A549 treated with GW870086 at 1 μM for 4 hours (cell line): ENCODE data around the gene ENTPD7. TPM values are rescaled to one million over a fixed set of nuclear protein-coding genes. Genes with fewer than 3 reads are reported as not detected.

Experiments
- total RNA-seq: library from RNA; stranded (reverse); fragments of 200-300 nt; extraction: Qiagen RNA extraction; gene quantifications from 5 replicates; pipeline ENCODE4 v1.2.3, GENCODE V29; 2022; ENCODE audit warnings: low read depth

The ENTPD7 gene, protein sequence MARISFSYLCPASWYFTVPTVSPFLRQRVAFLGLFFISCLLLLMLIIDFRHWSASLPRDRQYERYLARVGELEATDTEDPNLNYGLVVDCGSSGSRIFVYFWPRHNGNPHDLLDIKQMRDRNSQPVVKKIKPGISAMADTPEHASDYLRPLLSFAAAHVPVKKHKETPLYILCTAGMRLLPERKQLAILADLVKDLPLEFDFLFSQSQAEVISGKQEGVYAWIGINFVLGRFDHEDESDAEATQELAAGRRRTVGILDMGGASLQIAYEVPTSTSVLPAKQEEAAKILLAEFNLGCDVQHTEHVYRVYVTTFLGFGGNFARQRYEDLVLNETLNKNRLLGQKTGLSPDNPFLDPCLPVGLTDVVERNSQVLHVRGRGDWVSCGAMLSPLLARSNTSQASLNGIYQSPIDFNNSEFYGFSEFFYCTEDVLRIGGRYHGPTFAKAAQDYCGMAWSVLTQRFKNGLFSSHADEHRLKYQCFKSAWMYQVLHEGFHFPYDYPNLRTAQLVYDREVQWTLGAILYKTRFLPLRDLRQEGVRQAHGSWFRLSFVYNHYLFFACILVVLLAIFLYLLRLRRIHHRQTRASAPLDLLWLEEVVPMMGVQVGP
- total RNA-seq = 8.7 to 13.7 TPM (median 12.8 TPM) in 5 replicates

DNA sequence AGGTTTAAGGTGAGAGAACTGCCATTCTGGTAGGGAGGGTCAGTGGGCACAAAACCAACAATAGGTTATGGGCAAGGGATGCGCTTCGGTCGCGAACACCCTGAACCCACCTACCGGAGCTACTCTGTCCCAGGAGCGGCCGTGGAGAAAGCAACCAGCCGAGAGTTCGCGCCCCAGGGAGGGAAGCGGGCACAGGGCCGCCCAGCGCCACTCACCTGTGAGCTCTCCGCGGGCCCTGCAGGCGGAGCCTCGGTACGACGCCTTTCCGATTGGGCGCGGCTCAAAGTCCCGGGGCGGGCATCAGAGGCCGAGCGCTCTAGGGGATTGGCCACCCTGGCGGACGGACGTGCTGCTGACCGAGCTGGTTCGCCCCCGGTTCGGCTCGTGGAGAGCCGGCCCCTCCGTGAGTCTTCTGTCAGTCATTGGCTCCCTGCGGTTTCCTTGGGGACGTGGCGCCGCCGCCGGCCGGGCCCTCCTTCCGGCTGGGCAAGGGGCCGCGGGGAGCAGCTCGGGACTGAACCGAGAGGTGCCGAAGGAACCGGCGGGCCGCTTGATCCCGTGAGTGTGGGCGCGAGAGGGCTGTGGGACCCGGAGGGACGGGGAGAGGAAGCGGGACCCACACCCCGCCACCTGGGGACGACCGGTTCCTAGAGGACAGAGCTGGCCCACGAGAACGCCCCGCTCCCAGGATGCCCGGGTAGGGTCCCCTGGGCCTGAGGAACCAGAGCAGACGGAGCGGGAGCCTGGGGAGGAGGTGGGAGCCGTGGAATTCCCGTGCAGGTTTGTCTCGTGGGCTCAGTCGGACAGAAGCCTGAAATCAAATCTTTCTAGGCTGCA lies at the start of gene ENTPD7:
Gene ENTPD7 (plus strand): TSS at position 479 of the 837 bp plus-strand sequence. CDS start 448 bp downstream, outside the sequence.

DNA sequence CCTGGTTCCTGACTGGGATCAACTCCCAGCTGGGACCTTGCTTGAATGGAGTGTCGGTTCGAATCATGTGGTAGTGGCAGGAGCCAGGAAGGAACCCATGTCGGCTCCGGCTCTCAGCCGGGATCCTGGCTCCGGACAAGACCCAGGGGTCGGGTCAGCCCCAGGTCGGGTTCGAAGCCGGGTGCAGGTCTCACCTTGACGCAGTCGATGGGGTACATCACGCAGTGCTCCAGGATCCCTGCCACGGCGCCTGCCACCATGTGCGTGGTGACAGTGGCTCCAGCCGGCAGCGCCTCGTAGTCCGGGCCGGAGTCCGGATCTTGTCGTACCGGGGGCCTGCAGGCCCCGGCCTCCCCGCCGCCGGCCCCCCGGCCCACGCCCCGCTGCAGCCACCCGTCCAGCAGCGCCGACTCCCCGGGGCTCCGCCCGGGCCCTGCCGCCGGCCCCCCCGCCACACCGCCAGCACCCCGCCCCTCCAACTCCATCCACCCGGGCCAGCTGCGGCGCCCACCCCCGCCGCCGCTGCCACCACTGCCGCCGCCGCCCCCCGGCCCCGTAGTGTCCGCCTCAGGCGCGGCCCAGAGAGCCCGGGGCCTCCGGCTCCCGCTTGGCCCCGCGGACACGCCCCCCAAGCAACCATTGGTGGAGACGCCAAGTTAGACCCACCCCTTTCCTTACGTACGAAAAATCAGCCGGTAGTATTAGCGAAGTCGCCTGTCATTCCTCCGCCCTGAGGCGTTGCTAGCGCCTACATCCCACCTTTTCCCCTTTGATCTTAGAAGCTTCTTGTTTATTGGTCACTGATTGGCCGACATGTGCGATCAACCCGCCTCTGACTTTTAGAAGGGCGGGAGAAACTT lies 39.2 kb upstream of the ENTPD7 start, which contains the start of gene SLC25A28:
Gene SLC25A28 (minus strand): TSS at position 589 of the 860 bp plus-strand sequence. CDS start 104 bp downstream, at position 485.

DNA sequence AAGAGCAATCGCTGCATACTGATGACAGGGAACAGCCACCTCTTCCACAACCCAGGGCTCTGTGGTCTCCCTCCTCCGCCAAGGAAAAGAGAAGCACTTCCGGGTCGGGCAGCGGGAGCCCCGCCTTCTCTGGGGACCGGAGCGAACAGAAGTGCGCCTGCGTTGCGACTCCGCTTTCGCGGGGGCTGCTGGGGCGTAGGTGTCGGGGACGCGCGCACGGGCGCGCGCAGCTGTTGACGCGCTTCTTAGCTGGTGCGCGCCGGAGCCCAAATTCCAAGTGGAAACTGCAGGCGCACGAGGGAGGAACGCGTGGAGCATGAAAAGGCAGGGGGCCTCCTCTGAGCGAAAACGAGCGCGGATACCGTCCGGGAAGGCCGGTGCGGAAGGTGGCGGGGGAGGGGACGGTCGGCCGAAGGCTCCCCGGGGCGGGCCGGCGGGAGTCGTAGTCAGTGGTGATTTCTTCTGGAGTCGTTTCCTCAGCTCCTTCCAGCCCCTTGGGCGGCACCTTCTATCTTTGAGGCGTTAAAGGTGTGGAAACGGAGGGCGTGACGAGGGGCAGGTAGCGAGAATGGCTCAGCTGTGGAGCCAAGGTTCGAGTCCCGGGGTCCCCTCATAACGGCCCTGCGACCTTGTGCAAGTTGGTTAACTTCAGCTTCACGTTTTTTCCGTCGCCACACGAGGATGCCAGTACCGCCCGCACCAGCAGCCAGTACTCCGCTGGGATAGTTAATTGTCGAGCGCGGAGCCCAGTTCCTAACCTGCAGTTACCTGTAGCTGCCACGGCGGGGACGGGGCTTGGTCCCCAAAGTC lies 72.9 kb downstream of the ENTPD7 start, which contains the start of the genes COX15 and CUTC:
Gene COX15 (minus strand): TSS at position 95 of the 810 bp plus-strand sequence. CDS start 78 bp downstream, at position 17.
Gene CUTC (plus strand): TSS at position 202 of the 810 bp plus-strand sequence. CDS start 115 bp downstream, at position 317.

Other genes starting within 250 kb of the ENTPD7 start
- gene GOT1, start 228.9 kb upstream of the ENTPD7 start, total RNA-seq = 31.8 to 39.8 TPM (median 35.2 TPM) in 5 replicates
- 0.07 to 0.08 TPM (median 0.08 TPM) in 3 of 5 replicates, not detected in the others for gene NKX2-3, start 126.6 kb upstream of the ENTPD7 start, total RNA-seq
- gene SLC25A28, start 39.1 kb upstream of the ENTPD7 start, total RNA-seq = 21.8 to 27.2 TPM (median 25.5 TPM) in 5 replicates
- 27.1 to 32.7 TPM (median 30.0 TPM) in 5 replicates for gene COX15, start 72.6 kb downstream of the ENTPD7 start, total RNA-seq
- gene CUTC, start 72.7 kb downstream of the ENTPD7 start, total RNA-seq = 32.6 to 38.3 TPM (median 33.9 TPM) in 5 replicates
- 126 to 164 TPM (median 138 TPM) in 5 replicates for gene ABCC2, start 123.1 kb downstream of the ENTPD7 start, total RNA-seq